Fibroblast of pulmonary artery (primary cell): ENCODE measurements around the gene BLACAT1.
A peak's percentile ranks its signal among the peaks of the same experiment; 100 is the strongest.

Source experiments
- DNase-seq: peaks from one replicate; pipeline ENCODE4 v3.0.0-alpha.2; 2010; ENCODE audit warnings: low read depth
- H3K4me3 ChIP-seq: replicated peaks from 2 replicates; pipeline ENCODE4 v1.5.1; 2011; ENCODE audit warnings: low read depth, mild to moderate bottlenecking, control low read depth, low read length, moderate library complexity
- TF ChIP-seq, protein P1 (sequence below): IDR thresholded peaks from 2 replicates; pipeline ENCODE4 v1.5.1; 2011; ENCODE audit warnings: mild to moderate bottlenecking, control low read depth, low read length, inconsistent platforms; ENCODE audit errors: missing control alignments

BLACAT1 gene

GRCh38 chr1:205432116-205432515 lies 23.7 kb downstream of the BLACAT1 start:
- H3K4me3 ChIP-seq, result no peak overlapping the region
- TF ChIP-seq, protein P1, sequence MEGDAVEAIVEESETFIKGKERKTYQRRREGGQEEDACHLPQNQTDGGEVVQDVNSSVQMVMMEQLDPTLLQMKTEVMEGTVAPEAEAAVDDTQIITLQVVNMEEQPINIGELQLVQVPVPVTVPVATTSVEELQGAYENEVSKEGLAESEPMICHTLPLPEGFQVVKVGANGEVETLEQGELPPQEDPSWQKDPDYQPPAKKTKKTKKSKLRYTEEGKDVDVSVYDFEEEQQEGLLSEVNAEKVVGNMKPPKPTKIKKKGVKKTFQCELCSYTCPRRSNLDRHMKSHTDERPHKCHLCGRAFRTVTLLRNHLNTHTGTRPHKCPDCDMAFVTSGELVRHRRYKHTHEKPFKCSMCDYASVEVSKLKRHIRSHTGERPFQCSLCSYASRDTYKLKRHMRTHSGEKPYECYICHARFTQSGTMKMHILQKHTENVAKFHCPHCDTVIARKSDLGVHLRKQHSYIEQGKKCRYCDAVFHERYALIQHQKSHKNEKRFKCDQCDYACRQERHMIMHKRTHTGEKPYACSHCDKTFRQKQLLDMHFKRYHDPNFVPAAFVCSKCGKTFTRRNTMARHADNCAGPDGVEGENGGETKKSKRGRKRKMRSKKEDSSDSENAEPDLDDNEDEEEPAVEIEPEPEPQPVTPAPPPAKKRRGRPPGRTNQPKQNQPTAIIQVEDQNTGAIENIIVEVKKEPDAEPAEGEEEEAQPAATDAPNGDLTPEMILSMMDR, result no peak
- DNase-seq, result no peak

GRCh38 chr1:205430696-205431305 lies 25.0 kb downstream of the BLACAT1 start:
- TF ChIP-seq, protein P1, result peak; percentile 98
- DNase-seq, result peak; percentile 61
- peak overlapping the region; percentile 59 for H3K4me3 ChIP-seq

DNA sequence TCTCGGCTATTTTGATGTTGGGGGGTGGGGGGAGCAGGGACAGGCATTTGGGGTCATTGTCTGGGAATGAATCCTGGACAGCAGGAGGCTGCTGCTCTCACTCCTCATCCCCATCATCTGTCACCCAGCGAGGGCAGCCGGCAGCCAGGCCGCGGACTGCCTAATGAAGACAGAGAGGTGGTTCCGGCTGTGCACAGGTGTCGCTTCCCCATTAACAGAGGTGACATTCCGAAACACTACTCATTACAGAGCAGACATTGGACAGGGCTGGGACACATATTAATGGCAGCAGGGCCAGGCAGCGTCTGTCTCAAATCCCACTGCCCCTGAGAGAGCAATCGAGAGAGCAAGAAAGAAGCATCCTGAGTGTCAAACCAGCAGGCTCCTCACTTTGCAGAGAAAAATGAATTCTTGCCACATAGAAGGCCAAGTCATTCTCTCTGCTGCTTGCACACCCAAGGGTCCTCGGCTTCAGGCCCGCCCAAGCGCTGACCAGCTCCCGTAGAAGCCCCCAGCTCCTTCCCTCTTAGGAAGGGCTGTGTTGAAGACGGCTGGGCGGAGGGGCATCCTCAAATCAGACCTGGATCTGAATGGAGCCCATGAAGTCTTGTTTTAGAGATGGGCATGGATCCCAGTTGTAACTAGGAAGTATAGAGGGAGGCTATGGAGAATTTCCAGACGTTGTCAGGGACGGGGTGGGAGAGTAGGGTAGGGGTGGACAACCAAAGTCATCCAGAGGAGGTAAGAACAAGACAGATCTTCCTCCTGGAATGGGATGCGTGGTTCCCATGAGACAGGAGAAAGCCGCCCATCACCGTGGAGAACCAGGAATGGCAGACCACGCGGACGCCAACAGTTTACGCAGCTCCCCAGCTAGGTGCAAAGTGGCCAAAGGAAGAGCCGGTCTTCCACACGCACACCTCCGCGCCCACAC lies 25.8 kb downstream of the BLACAT1 start:
- H3K4me3 ChIP-seq, result peak overlapping the region; percentile 59
- TF ChIP-seq, protein P1, result no peak

GRCh38 chr1:205424901-205425600 lies 30.8 kb downstream of the BLACAT1 start:
- no peak for DNase-seq
- no peak overlapping the region for H3K4me3 ChIP-seq
- TF ChIP-seq, protein P1, result no peak

More for the DNA sequence above, 25.8 kb downstream of the BLACAT1 start:
- no peak for DNase-seq

DNA sequence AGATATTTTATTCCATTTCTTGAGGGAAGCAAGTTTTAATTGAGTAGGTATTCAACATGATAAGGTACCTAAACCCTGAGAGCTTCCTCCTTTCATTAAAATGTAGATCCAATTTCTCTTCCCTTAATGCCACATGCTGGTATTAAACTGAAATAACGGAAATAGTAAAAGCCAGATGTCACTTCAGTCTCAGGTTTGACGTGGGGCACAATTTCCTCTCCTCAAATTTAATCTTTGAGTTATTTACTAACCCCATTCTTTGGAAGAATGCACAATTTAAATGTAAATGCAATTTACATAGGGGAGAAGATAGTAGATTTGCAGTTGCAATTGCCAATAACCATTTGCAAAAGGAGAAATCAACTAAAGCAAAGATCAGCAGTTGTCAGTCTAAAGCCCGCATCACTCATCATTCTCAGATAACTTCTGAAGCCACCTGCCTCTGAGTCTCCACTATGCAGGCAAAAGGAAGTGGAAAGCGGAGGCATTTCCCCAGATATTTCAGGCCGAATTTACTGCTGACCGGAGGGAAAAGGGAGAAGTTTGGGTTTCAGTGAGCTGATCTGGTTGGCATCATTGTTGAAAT lies 31.9 kb downstream of the BLACAT1 start:
- TF ChIP-seq, protein P1, result no peak

DNA sequence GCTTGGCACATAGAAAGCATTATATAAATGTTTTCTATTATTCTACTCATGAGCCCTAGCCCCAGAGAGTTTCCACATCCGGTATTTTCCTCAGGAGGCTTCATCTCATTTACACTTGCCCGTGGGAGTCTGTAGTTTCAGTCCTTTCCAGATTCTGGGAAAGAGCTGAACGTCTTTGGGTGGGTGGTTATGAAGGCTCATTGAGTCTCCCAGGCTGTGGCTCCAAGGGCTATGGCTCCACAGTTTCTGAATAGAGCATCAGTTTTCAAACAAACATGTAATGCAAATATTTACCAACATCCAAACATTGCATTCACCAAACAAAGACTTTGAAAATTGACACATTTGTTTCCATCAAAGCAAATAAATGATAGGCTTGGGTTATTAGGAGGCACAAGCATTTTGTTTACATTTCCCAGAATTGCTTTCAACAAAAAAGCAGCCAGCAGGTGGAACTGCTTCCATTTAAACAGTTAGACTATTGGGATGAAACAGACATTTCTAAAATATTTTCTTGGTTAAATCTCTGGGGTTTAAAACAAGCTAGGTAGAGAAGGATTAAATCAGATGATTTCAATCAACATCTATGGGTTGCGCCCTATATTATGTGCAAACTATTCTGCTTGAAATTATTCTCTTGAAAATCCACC lies 32.7 kb downstream of the BLACAT1 start:
- TF ChIP-seq, protein P1, result peak; percentile 9

More for the DNA sequence above, 31.9 kb downstream of the BLACAT1 start:
- no peak for DNase-seq
- no peak overlapping the region for H3K4me3 ChIP-seq

More for the DNA sequence above, 32.7 kb downstream of the BLACAT1 start:
- H3K4me3 ChIP-seq, result no peak overlapping the region
- DNase-seq, result no peak
